GM19099 (cell line): ENCODE results near the gene RBMS1.

Experiments
- POLR2A ChIP-seq: IDR thresholded peaks from 3 replicates; pipeline ENCODE4 v1.6.1; 2011; ENCODE audit warnings: low read depth; ENCODE audit not compliant: insufficient read length; ENCODE audit errors: extremely low read depth

The RBMS1 gene

DNA sequence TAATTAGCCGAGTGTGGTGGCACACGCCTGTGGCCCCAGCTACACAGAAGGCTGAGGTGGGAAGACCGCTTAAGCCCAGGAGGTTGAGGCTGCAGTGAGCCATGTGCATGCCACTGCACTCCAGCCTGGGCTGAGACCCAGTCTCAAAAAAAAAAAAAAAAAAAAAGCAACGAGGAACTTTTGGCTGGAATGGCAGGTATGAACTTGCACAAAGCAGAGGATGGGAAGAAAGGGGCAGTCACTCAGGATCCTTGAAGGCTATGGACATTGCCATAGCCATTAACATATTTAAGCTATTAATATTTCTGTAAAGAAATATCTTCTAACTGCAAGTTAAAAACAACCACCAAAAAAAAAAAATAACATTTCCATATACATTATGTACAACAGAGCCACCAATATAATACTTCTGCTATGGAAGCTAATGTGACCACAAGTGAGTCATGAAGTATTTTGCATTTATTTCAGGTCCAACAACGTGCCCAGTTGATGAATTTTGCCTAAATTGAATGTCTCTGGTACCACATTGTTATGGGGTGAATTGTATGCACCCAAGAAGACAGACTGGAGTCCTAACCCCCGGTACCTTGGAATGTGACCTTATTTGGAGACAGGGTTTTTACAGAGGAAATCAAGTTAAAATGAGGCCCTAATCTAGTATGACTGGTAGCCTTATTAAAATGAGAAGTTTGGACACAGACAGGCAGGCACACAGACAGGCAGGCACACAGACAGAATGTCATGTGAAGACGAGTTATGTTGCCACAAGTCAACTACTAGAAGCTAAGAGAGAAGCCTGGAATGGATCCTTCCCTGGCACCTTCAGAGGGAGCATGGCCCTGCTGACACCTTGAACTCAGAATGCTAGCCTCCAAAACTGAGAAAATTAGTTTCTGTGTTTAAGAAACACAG is 102.8 kb downstream of the RBMS1 start:
- TF ChIP-seq POLR2A: no peak

DNA sequence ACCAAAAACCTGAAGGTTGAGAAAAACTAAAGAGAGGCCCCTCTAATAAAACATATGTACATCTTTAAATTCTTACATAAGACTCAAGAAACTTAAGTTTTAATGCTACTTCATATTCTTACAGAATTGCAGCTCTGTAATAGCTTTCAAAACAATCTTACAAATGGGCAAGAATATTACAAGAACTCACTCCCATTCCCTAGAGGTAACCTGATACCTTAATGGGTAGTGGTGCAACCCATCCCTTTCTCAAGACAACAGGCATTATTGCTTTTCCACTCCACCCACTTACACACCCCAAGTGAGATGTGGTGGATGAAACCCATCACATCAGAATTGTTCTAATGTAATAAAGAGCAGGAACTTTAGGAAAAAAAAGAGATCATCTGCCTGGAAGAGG is 103.7 kb downstream of the RBMS1 start:
- TF ChIP-seq POLR2A: no peak

DNA sequence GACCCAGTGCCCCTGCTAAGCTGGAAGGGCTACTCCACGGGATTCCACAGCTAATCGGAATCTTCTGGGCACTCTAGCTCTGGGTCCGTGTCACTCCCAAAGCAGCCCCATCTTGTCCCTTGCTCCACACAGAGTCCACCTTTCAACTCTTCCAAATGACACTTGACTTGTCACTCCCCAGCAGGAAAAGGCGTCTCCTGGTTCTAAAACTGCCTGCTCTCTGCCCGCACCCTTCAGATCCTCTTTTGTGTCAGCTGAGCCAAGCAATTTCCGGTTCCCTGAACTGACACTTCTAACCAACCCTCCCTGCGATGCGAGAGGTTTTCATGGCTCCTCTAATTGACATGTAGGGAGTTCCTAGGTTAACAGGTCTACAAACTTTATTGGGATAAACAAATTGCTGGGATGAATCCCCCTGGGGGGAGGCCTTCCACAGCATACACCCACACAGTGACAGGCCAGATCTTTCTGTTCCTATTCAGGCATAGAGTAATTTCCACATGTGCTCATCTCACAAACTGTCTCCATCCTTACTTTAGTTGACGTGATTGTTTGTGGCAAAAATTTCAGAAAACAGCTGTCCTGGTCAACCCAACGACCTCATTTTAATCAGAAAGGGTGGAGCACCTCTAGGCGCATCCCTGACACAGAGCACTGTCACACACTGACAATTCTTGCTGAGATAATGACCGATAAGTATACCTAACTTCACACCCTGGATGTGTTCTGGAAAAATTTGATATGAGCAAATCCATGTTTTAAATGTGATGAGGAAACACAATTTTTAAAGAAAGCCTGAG is 104.9 kb downstream of the RBMS1 start:
- no peak for TF ChIP-seq POLR2A

DNA sequence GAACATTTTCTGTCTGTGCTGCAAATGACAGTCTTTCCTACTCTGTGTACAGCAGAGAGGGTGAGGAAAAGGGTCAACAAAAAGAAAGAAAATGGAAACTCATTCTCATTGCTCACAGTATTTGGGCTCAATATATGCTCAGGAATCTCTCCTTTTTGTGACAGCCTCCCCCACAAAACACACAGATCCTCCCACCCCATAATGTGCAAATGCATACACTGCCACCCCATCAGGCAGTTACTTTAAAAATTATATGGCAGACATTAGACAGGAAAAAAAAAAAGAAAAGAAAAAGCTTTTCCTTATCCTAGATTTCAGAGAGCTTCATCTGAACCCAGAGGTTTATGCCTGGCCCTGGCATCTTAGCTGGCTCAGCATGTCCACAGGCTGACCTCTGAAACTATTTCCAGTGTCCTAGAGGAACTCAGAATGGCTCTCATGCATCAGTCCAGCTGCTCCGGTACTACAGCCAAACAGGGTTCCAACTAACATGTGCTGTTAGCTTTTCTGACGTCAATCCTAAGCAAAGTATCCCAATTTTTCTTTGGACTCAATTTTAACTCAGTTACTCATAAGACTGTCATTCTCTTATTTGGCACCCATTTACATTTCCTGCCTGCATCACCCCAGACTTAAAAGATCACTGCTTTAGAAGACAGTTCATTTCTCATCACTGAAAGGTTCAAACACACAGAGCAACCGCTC is 105.9 kb downstream of the RBMS1 start:
- no peak for TF ChIP-seq POLR2A

DNA sequence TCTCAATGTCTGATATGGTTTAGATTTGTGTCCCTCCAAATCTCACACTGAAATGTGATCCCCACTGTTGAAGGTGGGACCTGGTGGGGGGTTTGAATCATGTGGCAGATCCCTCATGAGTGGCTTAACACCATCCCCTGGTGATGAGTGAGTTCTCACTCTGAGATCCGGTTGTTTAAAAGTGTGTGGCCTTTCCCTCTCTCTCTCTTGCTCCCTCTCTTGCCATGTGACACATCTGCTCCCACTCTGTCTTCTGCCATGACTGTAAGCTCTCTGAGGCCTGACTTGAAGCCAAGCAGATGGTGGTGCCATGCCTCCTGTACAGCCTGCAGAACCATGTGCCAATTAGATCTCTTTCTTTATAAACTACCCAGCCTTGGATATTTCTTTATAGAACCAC is 108.8 kb downstream of the RBMS1 start:
- TF ChIP-seq POLR2A: no peak

DNA sequence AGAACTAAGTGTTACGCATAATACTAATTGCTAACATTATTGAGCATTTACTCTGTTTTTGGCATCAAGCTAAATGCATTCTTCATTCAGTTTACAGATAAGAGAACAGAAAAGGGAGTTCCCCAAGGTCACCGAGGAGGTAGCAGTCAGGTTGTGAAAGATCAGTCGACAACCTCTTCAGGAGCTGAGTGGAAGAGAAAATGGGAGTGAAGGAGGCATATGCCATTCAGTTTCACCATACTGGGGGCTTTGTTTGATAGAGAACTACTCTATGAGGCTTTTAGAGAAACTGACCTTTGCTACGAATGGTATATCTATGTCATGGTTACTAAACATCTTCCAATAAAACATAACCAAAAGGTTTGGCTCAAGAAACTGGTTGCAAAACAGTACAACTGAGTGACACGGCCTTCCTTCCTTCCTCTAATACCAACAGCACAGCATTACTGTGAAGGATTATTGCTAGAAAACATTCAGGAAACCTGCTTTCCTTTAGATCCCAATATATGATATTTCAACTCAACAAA is 112.1 kb downstream of the RBMS1 start:
- no peak for TF ChIP-seq POLR2A

DNA sequence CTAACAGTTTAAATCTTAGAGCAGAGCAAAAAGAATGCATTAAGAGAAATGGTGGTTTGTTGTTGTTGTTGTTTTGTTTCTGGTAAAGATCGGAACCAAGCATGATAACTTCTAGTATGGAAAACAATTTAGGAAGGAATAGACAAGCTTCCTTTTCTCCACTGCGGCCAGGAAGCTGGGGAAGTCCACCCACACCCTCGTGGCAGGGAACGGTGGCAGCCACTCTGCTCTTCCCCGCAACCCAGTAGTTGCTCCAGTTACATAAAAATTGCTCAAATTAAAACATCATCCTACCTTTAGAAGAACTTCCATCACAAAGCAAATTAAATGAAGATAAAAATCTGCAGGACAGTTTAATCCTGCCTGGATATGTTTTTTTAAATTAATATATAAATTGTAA is 113.0 kb downstream of the RBMS1 start:
- no peak for TF ChIP-seq POLR2A

DNA sequence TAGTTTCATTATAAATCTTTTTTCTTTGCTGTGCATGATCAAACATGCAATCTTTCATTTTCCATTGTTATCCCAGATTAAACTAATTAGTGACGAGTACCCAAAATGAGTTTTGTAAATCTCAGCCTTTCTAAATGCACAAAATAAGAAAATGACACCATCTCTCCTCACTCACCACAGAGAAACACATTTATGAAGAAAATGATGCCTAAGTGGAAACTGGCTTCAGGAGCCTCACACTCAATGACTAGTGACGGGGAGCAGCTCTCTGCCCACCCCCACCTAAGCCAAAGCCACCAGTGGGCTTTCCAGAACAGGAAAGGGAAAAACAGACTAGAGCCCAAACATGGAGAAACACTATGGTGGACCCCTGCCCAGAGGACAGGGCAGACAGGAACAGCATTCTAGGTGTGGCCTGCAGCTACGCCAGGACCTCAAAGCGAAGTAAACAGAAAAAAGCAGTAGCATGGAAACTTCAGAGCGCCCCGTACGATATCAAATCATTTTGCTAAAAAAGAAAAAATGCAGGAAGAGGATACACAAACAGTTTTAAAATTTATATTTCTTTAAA is 113.5 kb downstream of the RBMS1 start:
- TF ChIP-seq POLR2A: no peak

DNA sequence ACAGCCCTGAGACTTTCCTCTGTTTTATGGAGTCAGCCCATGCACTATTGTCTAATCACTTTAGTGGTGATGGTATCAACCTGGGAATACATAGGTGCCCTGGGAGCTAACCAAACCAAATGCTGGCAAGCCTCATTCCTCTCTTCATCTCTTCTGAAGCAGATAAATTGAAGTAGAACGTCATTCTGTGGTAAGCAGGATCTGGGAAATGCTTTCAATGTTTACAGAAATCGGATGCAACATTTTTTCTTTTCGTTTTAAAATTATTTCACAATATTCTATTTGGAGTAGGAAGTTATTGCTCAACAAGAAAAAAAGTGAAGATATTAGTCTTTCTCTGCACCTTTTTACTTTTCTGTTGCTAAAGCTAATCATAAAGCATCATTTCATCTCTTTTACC is 114.2 kb downstream of the RBMS1 start:
- TF ChIP-seq POLR2A: no peak

DNA sequence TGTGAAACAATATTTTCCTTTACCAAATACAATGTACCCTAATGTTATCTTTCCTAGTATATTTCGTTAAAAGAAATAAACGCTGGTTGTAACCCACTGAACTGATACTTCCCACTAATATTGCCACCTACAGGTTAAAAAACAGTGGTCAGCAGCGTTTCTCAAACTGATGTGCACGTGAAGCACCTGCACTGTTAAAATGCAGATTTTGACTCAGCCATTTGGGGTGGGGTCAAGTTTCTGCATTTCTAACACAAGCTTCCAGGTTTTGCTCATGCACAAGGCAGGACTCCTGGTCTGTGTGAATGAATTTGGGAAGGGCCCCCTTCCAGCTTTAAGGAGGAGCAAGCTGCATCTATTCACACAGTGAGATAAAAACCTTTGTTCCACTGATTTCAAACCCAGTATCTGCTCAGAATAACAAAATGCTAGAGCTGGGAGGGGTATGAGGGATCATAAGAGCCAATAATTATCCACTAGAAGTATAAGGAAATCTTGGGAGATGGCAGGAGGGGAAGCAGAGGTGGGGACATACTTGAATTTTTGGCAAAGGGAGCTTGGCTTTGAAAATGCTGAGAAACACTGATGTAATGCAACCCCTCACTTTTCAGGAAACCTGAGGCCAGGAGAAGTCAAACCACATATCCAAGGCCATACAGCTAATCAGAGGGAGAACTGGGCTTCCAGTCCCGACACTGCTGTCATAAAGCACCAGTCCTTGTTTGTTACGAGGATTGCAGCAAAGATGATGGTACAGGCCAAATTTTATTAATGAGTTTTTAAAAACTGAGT is 116.2 kb downstream of the RBMS1 start:
- TF ChIP-seq POLR2A: no peak

DNA sequence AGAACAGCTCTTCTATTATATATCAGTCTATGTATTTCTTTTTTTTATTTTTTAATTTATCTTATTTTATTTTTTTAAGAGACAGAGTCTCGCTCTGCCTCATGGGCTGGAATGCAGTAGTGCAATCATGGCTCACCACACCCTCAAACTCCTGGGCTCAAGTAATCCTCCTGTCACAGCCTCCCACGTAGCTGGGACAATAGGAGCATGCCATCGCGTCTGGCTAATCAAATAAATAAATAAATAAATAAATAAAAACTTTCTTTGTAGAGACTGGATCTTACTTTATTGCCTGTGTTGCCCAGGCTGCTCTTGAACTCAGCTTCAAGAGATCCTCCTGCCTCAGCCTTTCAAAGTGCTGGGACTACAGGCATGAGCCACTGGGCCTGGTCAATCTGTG is 117.0 kb downstream of the RBMS1 start:
- TF ChIP-seq POLR2A: no peak

DNA sequence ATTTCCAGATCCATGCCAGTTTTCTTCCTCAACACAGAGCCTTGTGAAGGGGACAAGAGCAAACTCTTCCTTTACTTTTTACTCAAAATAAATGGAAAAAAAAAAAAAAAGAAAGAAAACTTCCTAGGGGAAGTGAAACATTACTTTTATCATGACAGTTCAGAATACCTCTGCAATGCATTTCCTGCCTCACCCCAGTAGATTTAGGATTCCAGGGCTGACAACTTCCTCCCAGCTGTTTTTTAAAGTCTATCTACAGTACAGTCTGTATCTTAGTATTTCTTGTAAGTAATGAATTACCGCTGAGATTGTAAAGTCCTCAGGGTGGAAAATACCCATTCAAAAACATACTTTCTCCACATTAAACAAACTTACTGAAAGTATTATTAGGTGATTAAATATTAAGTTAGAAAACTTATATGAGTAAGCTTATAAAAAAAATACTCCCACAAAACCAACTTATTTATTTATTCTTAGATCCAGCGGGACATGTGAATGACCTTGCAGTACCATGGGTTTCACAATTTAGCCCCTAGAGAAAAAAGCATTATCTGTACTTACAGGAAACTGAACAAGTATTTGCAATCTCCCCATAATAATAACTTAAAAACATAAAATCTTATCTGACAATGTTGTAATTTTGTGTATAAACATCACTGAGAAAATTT is 117.7 kb downstream of the RBMS1 start:
- no peak for TF ChIP-seq POLR2A

DNA sequence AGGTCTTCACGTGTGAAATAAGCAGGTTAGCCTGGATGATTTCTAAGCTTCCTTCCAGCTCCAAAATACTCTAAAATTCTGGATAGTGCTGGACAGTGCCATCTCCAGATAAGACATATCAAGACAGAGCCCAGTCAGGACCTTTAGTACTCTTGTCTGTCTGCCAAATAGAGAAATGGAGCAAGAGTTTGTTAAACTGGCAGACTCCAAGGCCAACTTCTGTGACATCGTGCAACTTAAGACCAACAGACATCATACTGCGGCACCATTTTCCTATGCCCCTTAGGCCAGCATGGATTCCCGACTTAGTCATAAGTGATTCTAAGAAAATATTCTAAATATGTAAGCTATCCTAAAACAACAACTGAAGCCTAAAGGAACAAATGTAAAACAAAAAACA is 118.6 kb downstream of the RBMS1 start:
- TF ChIP-seq POLR2A: no peak
